K562 (cell line): Measurements from ENCODE around the gene SND1. TPM values are rescaled to one million over a fixed set of nuclear protein-coding genes. Genes with fewer than 3 reads are reported as not detected.

Experiments used
- ATAC-seq: fragments of 200-7000 bp; cut with Tn5 transposase; 3 replicates; pipeline ENCODE4 v1.9.1; 2020; ENCODE audit warnings: moderate library complexity
- BruUV-seq: library from RNA; stranded (reverse); fragments of 400-500 nt; replicated peaks from 2 replicates; lab custom pipeline; 2021; lab: Mats Ljungman, UMichigan
- CTCF ChIA-PET: fragments of 300-600 bp; formaldehyde crosslinking; extraction: SDS; loops from one replicate; lab custom pipeline; 2021; ENCODE audit warnings: low intra/inter-chr PET ratio; lab: Yijun Ruan, JAX
- POLR2A ChIA-PET: fragments of 300-600, 350-650 bp; sonication (Branson Sonifier 250); formaldehyde crosslinking; extraction: SDS; loops from one replicate; lab custom pipeline; 2021; ENCODE audit warnings: antibody characterized with exemption, inconsistent platforms; lab: Yijun Ruan, JAX
- DNase-seq, 4 experiments: peaks; one replicate each; pipeline versions ENCODE4 v3.0.0 to v3.0.0-alpha.2; 2011 to 2018; ENCODE audit warnings: low spot score in 3 of 4, mixed read lengths in 3 of 4; ENCODE audit errors: extremely low read depth in 1 of 4
- FAIRE-seq: peaks from 2 replicates; lab custom pipeline; 2011; peaks lifted over from hg19 to GRCh38; lab: Jason Lieb, UNC
- H2AFZ ChIP-seq: 2 replicates; pipeline ENCODE4 v1.6.0; 2011; ENCODE audit warnings: low read depth, low read length, control low read depth, inconsistent platforms
- H3K27ac ChIP-seq: fragments of 200-600 bp; 3 replicates; pipeline ENCODE4 v1.8.0; 2011; ENCODE audit warnings: low read depth, mild to moderate bottlenecking, control low read depth, inconsistent platforms, low read length, moderate library complexity, mixed read lengths; ENCODE audit errors: extremely low read depth
- H3K27me3 ChIP-seq, 2 experiments: fragments of 300-600 bp in 1 of 2; 2 replicates in 1 of 2; 3 replicates in 1 of 2; pipeline versions ENCODE4 v1.6.0 to v1.8.0; 2011; ENCODE audit warnings: inconsistent platforms in 2 of 2, low read length in 2 of 2, mild to moderate bottlenecking in 1 of 2, mixed read lengths in 1 of 2, moderate library complexity in 1 of 2; ENCODE audit not compliant: control insufficient read depth in 2 of 2, insufficient read depth in 2 of 2
- H3K36me3 ChIP-seq: fragments of 300-600 bp; 3 replicates; pipeline ENCODE4 v1.8.0; 2011; ENCODE audit warnings: mild to moderate bottlenecking, low read length, inconsistent platforms; ENCODE audit not compliant: control insufficient read depth, insufficient read depth
- H3K4me1 ChIP-seq, 2 experiments: fragments of 200-600 bp in 1 of 2; replicated peaks in 1 of 2; 2 replicates in 1 of 2; 3 replicates in 1 of 2; pipeline versions ENCODE4 v1.5.1 to v1.8.0; 2011; ENCODE audit warnings: inconsistent platforms in 2 of 2, low read length in 2 of 2, mild to moderate bottlenecking in 1 of 2, mixed read lengths in 1 of 2, moderate library complexity in 1 of 2; ENCODE audit not compliant: control insufficient read depth in 2 of 2, insufficient read depth in 2 of 2
- H3K4me2 ChIP-seq: 2 replicates; pipeline ENCODE4 v1.6.1; 2011; ENCODE audit warnings: low read length, control low read depth, inconsistent platforms, mixed read lengths; ENCODE audit not compliant: insufficient read depth
- H3K4me3 ChIP-seq: fragments of 200-600 bp; sonication (generic), shearing (Covaris generic); 2 replicates; pipeline ENCODE4 v1.5.1; 2016; ENCODE audit warnings: control low read depth, inconsistent platforms
- H3K79me2 ChIP-seq: fragments of 200-600 bp; 3 replicates; pipeline ENCODE4 v1.8.0; 2011; ENCODE audit warnings: low read length, inconsistent platforms; ENCODE audit not compliant: control insufficient read depth, insufficient read depth
- H3K9ac ChIP-seq, 2 experiments: 2 replicates each; pipeline versions ENCODE4 v1.6.0 to v1.6.1; 2011; ENCODE audit warnings: low read depth in 2 of 2, low read length in 2 of 2, control low read depth in 1 of 2, inconsistent platforms in 1 of 2, mild to moderate bottlenecking in 1 of 2, mixed read lengths in 1 of 2; ENCODE audit not compliant: insufficient read depth in 1 of 2
- H3K9me1 ChIP-seq: one replicate; pipeline ENCODE4 v1.6.0; 2011; ENCODE audit warnings: inconsistent platforms, mild to moderate bottlenecking, low read length, moderate library complexity; ENCODE audit not compliant: control insufficient read depth, insufficient read depth
- H3K9me3 ChIP-seq: replicated peaks from 2 replicates; pipeline ENCODE4 v1.5.1; 2011; ENCODE audit warnings: low read depth, low read length, inconsistent platforms; ENCODE audit not compliant: control insufficient read depth, insufficient read depth
- H4K20me1 ChIP-seq: replicated peaks from 2 replicates; pipeline ENCODE4 v1.6.1; 2011; ENCODE audit warnings: low read length, inconsistent platforms, mixed read lengths; ENCODE audit not compliant: control insufficient read depth, insufficient read depth
- ATF6 ChIP-seq: sonication (generic); formaldehyde crosslinking; IDR thresholded peaks from 2 replicates; pipeline ENCODE4 v1.4.0; 2020; ENCODE audit warnings: mild to moderate bottlenecking, missing genetic modification reagents
- CTCF ChIP-seq, 3 experiments: IDR thresholded peaks in 2 of 3; conservative IDR thresholded peaks in 1 of 3; 2 replicates each; pipeline ENCODE4 v1.5.1; 2011 to 2012; ENCODE audit warnings: low read length in 3 of 3, mild to moderate bottlenecking in 3 of 3, control low read depth in 2 of 3, improper control_type of control experiment in 1 of 3, inconsistent platforms in 1 of 3, low read depth in 1 of 3, mixed read lengths in 1 of 3, moderate library complexity in 1 of 3; ENCODE audit not compliant: insufficient read depth in 2 of 3
- E2F1 ChIP-seq: sonication (generic); formaldehyde crosslinking; IDR thresholded peaks from 2 replicates; pipeline ENCODE4 v1.8.1; 2023; ENCODE audit warnings: mild to moderate bottlenecking, missing genetic modification reagents, moderate library complexity
- JUN ChIP-seq, 2 experiments: sonication (generic) in 1 of 2; formaldehyde crosslinking in 1 of 2; IDR thresholded peaks; 2 replicates each; pipeline versions ENCODE4 v1.6.1 to v1.8.0; 2012 to 2022; ENCODE audit warnings: borderline replicate concordance in 2 of 2, mild to moderate bottlenecking in 2 of 2, improper control_type of control experiment in 1 of 2, low read depth in 1 of 2, low read length in 1 of 2, missing genetic modification reagents in 1 of 2
- MNT ChIP-seq, 2 experiments: fragments of 450-650 bp; conservative IDR thresholded peaks; 2 replicates each; pipeline ENCODE4 v1.6.1; 2017; ENCODE audit warnings: mild to moderate bottlenecking in 2 of 2, moderate library complexity in 2 of 2
- MTA3 ChIP-seq: fragments of 450-650 bp; formaldehyde crosslinking; IDR thresholded peaks from 2 replicates; pipeline ENCODE4 v1.6.1; 2017; ENCODE audit warnings: mild to moderate bottlenecking, borderline replicate concordance
- PHF20 ChIP-seq: fragments of 450-650 bp; IDR thresholded peaks from 2 replicates; pipeline ENCODE4 v1.6.1; 2018; ENCODE audit not compliant: partially characterized antibody
- RBM15 ChIP-seq: fragments of 200-400 bp; formaldehyde crosslinking; IDR thresholded peaks from 2 replicates; pipeline ENCODE4 v1.6.1; 2018; ENCODE audit warnings: mild to moderate bottlenecking, low read length, moderate library complexity; ENCODE audit not compliant: insufficient read depth
- SMARCC2 ChIP-seq: fragments of 450-650 bp; IDR thresholded peaks from 2 replicates; pipeline ENCODE4 v1.6.1; 2017; ENCODE audit warnings: antibody characterized with exemption, moderate library complexity, mild to moderate bottlenecking, low read depth
- SPI1 ChIP-seq: IDR thresholded peaks from 2 replicates; pipeline ENCODE4 v1.6.1; 2011; ENCODE audit warnings: low read depth, low read length, control low read depth, borderline replicate concordance
- TCF7 ChIP-seq: sonication (generic); IDR thresholded peaks from 2 replicates; pipeline ENCODE4 v1.6.1; 2016; ENCODE audit warnings: antibody characterized with exemption, borderline replicate concordance
- THAP7 ChIP-seq: fragments of 250-450 bp; sonication (Bioruptor Pico); IDR thresholded peaks from 2 replicates; pipeline ENCODE4 v1.5.0; 2021
- ZNF197 ChIP-seq: fragments of 200-800 bp; sonication (Bioruptor generic); IDR thresholded peaks from 2 replicates; pipeline ENCODE4 v1.6.1; 2016; ENCODE audit warnings: low read depth, missing genetic modification characterization, missing compliant biosample characterization
- ZNF699 ChIP-seq: fragments of 250-450 bp; sonication (Bioruptor Pico); IDR thresholded peaks from 2 replicates; pipeline ENCODE4 v1.8.0; 2021; ENCODE audit warnings: mild to moderate bottlenecking, moderate library complexity; ENCODE audit not compliant: insufficient replicate concordance
- ZSCAN29 ChIP-seq: fragments of 450-650 bp; IDR thresholded peaks from 2 replicates; pipeline ENCODE4 v1.6.1; 2017
- WGBS: fragments of 100-300 bp; shearing (Covaris generic); methylation state at CpG from one replicate; pipeline ENCODE4 v1.1.6; 2016; ENCODE audit warnings: low coverage, mixed read lengths; ENCODE audit not compliant: insufficient coverage; ENCODE audit errors: missing lambda C conversion rate; 5-methylcytosine and 5-hydroxymethylcytosine counted together
- in situ Hi-C: fragments of 300-500 bp; cut with MboI; formaldehyde crosslinking; loops from 4 replicates; pipeline ENCODE4 v1.15.0; 2018; ENCODE audit warnings: inconsistent platforms, mixed read lengths
- intact Hi-C: fragments of 100-400 bp; cut with micrococcal nuclease; formaldehyde crosslinking; loops from 2 replicates; pipeline ENCODE4 v1.14.2; 2022
- polyA plus RNA-seq, 8 experiments: library from polyadenylated mRNA; depleted of rRNA in 4 of 8; stranded (reverse) in 5 of 8; unstranded in 3 of 8; fragments of >200 nt; fragmentation: Nextera tagmentation in 2 of 8; fragmentation: Illumina TruSeq in 1 of 8; extraction: Ambion mirVana in 2 of 8; extraction: Trizol in 1 of 8; gene quantifications; 2 replicates each; pipeline versions ENCODE4 v1.2.1 to v1.2.3, GENCODE V29; 2011 to 2014; ENCODE audit warnings: inconsistent platforms in 1 of 8, missing spikeins in 1 of 8
- total RNA-seq, 7 experiments: library from RNA; depleted of rRNA in 6 of 7; stranded (reverse); fragments of >200 nt in 6 of 7; fragmentation: Illumina TruSeq in 2 of 7; extraction: Trizol in 2 of 7; gene quantifications; 2 replicates each; pipeline versions ENCODE4 v1.2.1 to v1.2.3, GENCODE V29; 2011 to 2021; ENCODE audit warnings: low replicate concordance in 1 of 7

Gene SND1
- total and polyA plus RNA-seq, 9 of the 15 experiments (the other 6 are each of a cell fraction or from before 2014, with no cell fraction given), result 46.5 to 307 (median 191) TPM

GRCh38 chr7:127832592-127832991 lies 180.6 kb downstream of the SND1 start:
- peaks cover 44% of the 10 kb centered on the region for H3K36me3 ChIP-seq
- no peaks in the 10 kb centered on the region for H3K4me1 ChIP-seq
- no peak for DNase-seq
- no peak overlapping the region for H3K9ac ChIP-seq
- ChIA-PET CTCF (no interaction called here), POLR2A (no interaction called here)
- no peaks in the 10 kb centered on the region for H4K20me1 ChIP-seq
- no peaks in the 10 kb centered on the region for H3K27me3 ChIP-seq
- in situ Hi-C loops (no loop called here), intact Hi-C loops (no loop called here)
- no peaks in the 10 kb centered on the region for H3K9me1 ChIP-seq
- no peak overlapping the region for H2AFZ ChIP-seq
- peaks cover 9% of the 10 kb centered on the region for H3K9me3 ChIP-seq
- BruUV-seq, result no TSS peak
- WGBS, result 91% methylated on average over 7 of the region's 7 CpGs
- ATAC-seq, result no peak; the same call in 2 of the 3 replicates
- H3K4me2 ChIP-seq, result no peak overlapping the region
- H3K27ac ChIP-seq, result no peak overlapping the region
- FAIRE-seq, result no peak
- H3K79me2 ChIP-seq, result peaks cover 37% of the 10 kb centered on the region
- no peak overlapping the region for H3K4me3 ChIP-seq
- TF ChIP-seq MNT (conservative IDR thresholded peaks at IDR 0.05) (no peak), ATF6 (no peak), PHF20 (no peak), THAP7 (CRISPR knock-in tag) (no peak), SPI1 (no peak), CTCF (IDR thresholded peaks at IDR 0.05 in 2 of 3, conservative IDR thresholded peaks at IDR 0.05 in 1 of 3; ENCODE audit: insufficient read depth in 2 of 3, low read depth in 1 of 3, low read length in 3 of 3) (no peak), MTA3 (no peak), RBM15 (no peak), E2F1 (CRISPR knock-in tag) (no peak), ZNF699 (no peak), JUN (IDR thresholded peaks at IDR 0.05; ENCODE audit: borderline replicate concordance, low read depth, low read length) (no peak), JUN (CRISPR knock-in tag; IDR thresholded peaks at IDR 0.05; ENCODE audit: borderline replicate concordance) (no peak), ZSCAN29 (no peak), TCF7 (no peak), SMARCC2 (no peak), ZNF197 (no peak)
